COLO668 (cell line): ENCODE results near the gene UFC1.

Experiments used
- DNase-seq: peaks from one replicate; lab custom pipeline; 2025; ENCODE audit not compliant: unreplicated experiment; lab: John Stamatoyannopoulos, UW

The UFC1 gene

DNA sequence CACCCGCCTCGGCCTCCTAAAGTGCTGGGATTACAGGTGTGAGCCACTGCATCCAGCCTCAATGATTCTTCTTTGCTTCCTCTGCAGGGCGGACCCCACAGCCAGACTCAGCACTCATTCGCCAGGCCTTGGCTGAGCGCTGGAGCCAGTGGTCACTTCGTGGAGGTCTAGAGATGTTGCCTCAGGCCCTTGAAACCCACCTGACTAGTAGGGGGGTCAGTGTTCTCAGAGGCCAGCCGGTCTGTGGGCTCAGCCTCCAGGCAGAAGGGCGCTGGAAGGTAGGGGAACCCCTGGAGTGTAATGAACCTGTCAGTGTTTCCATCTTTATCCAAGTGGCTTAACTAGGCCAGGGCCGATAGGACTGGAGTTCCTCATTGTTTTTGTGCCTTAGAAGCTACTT is 15.1 kb downstream of the UFC1 start:
- DNase-seq, result no peak

DNA sequence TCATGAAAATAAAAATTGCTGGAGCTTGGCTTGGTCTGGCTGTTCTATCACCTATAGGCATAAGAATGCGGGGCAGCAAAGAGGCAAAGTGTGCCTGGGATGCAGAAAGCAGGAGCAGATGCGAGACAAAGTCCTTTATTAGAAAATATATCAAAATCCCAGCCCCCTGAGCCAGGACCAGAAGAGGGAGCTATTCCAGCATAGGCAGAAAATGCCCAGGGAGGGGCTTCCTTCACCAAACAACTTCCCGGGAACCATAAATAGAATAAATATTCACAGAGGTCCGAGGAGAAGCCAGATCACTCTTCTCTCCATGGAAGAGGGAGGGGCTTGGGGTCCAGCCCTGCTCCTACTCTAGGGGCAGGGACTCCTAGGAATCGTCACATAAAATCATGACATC is 17.4 kb downstream of the UFC1 start:
- DNase-seq, result no peak

DNA sequence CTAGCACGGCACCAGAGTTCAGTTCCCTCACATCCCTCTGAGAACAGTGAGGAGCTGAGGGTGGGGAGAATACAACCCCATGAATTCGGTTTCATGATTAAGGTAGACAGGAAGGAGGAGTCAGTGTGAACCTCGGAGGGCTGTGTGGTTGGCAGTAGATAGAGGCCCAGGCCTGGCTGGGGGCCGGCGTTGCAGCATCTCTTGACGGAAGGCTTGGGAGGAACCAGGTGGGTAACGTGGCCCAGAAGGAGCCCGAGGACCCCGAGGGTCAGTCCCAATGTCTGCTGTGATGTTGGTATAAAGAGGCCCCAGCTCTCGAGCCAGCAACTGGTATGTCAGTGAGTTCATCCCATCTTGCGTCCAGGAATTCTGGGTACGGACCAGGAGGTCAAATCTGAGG is 17.9 kb downstream of the UFC1 start:
- DNase-seq, result no peak

DNA sequence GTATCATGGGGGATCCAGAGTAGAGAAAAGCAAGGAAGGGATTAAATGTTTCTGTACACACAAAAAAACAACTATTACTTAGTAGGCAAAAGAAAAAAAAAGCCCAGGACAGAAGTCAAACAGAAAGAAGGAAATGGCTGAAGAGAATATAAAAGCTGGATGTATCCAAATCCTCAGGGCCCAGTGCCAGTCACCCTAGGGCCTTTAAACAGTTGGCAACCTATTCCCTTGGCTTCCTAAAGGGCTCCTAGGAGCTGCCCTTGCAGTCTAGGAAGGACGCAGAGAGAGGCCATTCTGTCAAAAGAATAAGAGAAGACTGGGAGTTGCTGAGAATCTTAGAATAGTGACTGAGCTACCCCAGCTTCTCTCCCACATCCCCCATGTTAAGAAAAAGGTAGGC is 18.6 kb downstream of the UFC1 start:
- DNase-seq, result no peak

DNA sequence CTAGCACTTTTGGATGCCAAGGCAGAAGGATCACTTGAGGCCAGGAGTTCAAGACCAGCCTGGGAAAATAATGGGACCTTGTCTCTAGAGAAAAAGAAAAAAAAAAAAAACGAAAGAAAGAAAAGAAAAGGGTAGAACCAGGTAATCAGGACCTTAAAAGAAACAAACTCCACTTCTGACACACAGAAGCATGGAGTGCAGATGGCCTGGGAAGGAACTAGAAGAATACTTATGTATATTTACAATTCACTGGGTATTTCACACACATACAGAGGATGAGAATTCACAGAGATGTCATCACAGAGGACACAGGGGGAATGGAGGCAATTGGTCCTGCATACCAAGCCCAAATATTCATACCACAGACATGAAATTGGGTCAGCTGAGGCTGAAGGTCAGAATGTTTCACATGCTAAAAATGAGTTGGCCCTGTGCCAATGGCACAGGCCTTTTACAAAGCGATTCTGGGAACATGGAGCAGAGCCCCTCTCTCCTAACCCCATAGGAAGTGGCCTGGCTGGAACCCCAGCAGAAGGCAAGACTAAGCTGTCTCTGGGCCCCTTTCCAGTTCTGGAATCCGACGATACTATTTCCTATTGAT is 19.1 kb downstream of the UFC1 start:
- no peak for DNase-seq

DNA sequence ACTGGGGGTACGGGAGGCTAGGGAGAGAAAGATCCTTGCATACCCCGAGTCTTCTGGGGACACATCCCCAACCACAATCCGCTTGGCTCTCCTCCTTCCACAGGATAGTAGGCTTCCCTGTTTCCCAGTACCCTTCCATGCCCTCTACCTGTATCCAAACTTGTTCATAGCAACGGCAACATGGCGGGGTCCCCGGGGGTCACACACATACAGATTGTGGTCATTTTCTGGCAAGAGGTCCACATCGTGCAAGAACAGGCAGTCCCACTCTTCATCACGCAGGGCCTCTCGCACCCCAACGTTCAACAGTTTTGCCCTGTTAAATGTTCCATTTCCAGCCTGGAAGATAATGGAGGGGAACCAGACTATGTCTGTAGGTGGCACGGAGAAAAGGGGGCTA is 19.9 kb downstream of the UFC1 start:
- no peak for DNase-seq

DNA sequence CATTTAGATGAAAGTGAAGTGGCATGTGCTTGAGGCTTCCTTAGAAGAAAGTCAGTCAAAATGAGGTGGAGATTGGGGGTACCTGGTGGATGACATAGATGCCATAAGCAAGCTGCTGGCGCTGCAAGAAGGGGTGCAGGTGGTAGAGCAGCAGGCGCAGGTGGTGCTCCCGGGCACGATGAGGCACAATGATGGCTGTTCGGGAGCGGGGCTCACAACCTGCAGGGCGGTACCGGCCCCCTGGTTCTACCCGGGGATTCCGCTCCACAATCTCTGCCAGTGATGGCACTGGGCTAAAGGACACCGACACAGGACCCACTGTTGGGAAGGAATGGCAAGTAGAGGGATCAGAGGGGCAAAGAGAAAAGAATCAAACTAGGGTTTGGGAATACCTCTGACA is 21.1 kb downstream of the UFC1 start:
- DNase-seq, result no peak

DNA sequence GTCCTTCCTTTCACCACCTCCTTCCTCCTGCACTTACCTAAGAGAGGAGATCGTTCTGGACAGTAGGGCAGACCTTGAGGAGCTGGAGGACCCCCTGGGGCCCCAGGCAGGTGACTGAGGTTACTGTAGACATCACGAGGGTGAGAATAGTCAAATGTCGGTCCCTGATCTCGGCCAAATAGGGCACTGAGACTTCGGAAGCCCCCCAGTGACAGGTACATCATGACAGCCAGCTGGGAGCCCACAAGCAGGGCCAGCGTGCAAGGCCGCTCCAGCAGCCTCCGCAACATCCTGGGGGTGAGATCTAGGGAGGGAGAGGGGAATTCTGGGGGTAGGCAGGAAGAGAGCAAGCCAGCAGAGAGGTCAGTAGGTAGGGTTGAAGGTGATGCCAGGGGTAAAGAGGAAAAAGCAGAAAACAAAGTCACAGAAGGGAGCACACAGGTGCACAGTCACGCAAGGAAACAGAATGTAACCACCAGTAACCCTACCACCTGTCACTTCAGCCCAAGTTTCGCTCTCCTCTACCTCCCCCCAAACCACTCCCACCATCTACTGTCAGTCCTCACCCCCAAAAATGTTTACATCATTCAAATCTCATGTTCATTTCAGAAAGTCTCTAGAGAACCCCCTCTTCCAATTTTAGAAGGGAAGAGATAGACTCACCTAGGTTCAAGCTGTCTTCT is 22.1 kb downstream of the UFC1 start:
- DNase-seq, result no peak

DNA sequence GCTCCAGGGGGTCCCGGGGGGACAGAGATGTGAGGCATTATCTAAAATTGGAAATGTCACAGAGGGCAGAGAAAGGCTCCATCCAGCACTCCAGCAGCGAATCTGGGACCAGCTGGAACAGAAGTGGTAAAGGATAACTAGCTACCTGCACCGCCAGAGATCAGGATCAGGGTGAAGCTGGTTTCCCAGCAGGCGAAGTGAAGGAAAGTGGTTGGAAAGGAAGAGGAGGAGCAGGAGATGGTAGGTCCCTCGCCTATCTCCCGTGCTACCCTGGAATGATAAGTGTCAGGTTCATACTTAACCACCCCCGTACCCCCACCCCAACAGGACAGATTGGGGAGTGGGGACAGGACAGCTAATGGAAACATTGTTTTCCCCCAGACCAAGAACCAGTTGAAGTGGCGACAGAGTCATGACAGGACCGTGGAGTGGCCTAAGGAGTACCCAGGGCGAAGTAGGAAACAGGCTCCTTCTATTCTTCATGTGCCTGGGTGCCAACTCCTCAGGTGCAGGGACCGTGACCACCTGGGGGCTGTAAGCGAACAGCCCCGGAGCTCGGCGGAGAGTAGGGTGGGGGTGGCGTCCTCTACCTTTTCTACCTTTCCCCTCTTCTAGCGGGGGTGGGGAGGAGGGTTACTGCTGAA is 22.8 kb downstream of the UFC1 start:
- no peak for DNase-seq

DNA sequence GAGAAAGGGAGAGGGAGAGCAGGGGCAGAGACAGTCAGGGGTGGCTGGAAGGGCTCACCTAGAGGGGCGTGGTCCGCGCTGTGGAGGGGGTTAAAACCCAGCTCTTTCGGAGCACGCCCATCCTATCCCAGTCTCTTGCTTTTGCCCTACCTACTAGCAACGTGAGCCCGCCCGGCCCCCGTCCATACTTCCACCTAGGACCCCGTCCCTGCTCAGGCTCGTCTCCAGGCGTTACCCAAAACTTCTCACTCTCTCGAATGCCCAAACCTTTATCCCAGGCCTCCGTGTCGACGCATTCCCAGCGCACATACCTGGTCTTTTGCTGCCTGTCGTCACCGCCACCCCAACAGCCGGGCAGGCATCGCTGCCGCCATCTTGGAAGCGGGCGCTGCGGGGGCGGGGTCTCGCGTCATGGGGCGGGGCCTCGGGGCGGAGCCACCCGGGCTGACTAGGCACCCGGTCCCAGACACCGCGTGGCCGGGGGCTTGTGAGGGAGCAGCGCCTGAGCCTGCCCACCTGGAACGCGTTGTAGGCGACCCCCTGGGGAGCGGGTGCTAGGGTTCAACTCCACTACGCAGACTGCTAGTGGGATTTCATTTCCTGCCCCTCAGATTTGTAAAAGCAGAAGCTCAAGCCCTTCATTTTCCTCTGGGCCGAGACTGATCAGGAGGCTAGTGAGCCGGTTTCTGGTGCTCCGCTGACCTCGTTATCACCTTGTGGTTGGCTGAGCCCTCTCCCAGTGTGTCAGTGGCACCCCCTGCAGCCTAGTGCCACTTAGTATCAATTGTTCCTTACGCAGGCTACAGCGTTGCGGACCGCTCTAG is 23.5 kb downstream of the UFC1 start, which contains the start of gene B4GALT3:
TSS of gene B4GALT3 (minus strand) at position 396 of the 824 bp plus-strand sequence. CDS start 1,447 bp downstream, outside the sequence.
- peak; percentile 94 for DNase-seq

DNA sequence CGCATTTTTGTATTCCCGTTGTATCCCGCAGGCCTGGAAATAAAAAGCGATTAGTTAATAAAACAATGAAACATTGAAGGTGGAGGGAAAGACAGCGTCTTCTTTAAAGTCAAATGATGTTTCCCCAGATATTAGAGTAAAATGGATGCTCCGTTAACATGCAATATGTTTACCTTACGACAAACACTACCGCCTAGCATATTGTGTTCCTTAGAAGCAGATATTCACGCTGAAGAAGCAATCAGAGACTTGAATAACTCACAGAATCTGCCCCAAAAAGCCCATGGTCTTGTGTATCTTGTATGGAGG is 24.1 kb downstream of the UFC1 start:
- DNase-seq, result no peak

DNA sequence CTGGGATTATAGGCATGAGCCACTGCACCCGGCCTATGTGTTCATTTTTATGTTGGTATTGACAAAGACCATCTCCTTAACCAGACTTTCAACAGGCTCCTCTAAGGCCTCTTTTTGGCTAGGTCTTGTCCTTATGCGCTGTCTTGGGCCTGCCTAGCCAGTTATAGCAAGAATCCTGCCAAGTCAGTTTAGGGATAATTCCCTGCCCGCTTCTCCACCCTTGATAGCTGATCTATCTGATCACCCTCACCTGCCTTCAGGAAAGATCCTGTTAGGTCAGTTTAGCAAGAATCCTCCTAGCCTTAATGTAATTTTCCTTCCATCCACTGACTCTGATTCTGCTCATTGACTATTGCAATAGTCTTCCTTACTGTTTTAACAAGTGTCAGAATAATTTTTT is 25.9 kb downstream of the UFC1 start:
- no peak for DNase-seq

DNA sequence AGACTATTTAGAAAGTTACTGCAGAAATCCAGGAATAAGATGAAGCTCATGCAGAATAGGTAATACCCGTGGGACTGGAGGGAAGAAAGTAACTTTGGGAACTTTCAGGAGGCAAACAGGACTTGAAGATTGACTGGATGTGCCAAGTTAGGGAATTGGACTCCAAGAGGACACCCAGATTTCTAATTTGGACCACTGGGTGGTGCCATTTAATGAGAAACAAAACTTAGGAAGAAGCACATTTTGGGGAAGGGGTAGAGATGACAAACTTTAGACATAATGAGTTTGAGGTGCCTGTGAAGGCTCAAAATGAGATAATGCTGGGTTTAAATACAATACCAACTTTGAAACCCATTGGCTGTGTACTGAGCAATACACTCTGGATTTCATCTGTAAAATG is 26.9 kb downstream of the UFC1 start:
- DNase-seq, result no peak

DNA sequence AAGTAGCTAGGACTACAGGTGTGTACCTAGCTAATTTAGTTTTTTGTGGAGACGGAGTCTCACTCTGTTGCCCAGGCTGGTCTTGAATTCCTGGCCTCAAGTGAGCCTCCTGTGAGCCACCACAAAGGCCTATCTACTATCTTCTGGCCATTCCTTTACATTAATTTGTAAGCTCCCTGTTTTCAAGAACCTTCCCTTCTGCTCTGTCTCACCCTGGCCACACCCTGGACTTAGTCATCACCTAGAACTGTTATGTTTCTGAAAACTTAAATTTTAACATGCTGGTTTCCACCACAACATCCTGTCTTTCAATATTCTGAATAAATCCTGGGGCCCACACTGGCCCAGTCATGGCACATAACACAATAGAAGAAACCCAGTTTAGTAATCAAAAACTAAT is 28.4 kb downstream of the UFC1 start:
- DNase-seq, result no peak

DNA sequence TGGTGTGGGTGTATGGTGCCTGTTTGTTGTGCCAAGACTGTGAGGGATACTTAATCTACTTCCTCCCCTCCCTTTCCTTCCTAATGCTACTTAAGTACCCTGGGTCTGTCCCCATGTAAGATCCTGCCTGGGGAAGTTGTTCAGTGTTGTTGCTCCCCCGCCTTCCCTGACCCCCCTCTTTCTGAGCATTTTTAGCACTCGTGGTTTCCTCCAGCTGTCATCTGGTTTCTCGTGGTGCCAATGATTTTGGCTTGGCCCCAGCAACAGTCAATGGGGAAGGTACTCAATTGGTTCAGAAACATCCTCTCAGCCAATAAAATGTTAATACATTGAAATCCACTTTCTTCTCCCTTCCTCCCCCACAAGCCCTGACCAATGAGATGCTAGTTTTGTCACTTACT is 31.5 kb downstream of the UFC1 start:
- no peak for DNase-seq

DNA sequence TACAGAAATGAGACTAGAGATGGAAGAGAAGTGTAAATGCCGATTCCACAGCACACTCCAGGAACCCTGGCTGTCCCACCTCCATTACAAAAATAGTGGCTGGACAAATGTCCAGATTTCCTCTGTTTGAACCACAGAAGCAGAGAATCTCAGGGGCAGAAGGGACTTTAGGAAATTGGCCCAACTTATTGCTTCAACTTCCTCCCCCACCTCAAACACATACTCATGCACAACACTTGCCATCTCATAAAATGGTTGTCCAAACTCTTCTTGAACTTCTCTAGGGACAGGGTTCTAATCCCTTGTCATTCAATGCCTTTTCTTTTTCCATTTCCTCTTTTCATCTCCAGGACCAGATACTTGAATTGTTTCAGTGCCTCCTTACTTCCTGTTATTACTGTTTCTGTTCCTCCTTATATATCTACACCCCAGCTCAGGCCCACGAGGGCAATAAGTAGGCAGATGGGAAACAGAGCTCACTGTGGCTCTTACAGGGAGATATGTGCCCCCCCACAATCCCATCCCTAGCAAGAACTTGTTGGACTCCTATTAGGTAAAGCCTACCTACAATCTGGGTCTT is 32.0 kb downstream of the UFC1 start:
- no peak for DNase-seq

DNA sequence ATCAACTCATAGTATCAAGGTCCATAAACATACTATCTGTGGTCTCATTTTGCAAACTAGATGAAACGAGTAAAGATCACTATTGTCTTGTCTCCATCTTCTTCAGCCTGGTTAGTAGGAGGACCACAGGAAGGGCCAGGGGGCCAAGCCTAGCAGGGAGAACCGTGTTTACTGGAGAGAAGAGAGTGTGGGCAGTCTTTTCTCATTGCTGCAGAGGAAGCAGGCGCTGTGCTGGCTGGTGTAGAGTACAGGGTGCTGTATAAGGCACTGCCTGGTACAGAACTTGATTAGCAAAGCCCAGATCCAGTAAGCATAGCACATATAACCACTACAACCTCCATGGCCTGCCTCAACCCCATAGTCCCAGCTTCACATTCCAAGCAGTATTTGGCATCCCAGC is 33.5 kb downstream of the UFC1 start:
- no peak for DNase-seq

DNA sequence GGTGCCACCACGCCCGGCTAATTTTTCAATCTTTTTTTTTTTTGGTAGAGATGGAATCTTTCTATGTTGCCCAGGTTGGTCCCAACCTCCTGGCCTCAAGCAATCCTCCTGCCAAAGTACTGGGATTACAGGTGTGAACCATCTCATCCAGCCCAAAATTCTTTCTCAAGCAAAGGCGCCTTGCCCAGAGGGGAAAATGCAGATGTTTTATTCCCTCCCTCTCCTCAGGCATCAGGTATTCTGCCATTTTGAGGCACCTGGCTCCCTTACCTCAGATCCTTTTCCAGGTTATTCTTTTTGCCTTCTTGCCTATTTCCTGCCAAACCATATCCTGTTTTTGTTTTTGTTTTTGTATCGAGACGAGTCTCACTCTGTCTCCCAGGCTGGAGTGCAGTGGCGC is 34.6 kb downstream of the UFC1 start:
- DNase-seq, result no peak

DNA sequence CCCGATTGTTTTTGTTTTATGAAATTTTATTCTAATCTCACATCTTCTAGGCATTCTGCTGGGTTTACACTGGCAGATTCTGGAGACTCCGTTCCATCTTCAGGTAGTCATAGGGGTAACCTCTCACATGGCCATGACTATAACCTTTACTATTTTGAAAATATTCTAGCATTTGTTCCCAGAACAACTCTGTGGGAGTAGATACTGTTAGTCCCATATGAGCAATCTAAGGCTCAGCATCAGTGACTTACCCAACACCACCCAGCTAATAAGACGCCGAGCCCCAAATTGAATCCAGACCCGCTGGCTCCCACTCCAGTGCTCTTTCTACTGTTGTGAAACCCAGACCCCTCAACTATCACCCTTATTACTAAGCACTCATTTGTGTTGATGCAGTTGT is 35.3 kb downstream of the UFC1 start:
- DNase-seq, result no peak

DNA sequence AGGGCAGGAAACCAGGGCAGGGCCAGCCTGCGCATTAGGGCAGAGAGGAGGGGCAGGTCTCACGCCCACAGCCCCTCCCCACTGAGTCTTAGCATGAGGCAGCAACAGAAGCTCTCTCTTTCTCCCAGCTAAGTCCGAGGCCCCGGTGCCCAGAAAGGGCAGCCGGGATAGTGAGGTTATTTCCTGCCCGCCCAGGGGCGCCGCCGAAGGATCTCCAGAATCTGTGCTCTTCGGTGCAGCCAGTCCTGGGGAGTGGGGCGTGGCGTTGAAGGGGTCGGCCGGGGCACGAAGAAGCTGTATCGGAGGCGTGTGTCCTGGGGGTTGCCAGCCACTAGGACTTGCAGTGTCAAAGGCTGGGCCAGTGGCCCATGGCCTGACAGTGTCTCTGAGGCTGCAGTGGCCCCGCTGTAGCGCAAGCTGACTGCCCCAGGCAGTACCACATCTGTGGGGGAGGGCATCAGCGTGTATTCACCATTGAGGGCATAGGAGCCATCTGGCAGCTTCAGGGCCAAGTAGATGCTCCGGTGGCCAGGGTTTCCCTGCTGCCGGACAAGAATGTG is 37.3 kb downstream of the UFC1 start:
- DNase-seq, result no peak

DNA sequence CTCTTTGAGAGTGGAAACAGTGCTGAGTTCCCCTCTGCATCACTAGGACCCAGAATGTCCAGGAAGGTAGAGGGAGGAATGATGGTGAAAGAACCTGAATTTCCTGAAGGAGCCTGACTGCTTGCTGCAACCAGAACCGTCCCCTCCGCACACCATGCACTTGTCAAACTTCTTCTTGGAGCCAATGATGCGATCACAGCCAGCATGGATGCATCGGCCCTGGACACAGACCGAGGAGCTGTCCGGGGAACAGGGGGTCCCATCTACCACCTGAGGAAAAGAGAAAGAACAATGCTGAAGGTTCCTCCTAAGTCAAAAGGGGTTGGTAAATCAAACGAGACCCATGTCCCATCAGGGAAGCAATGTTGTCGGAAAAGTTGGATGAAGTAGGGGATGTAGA is 38.2 kb downstream of the UFC1 start:
- no peak for DNase-seq
